Fibroblast of skin of abdomen (primary cell): Measurements from ENCODE around the gene MAP4K4.
A peak's percentile ranks its signal among the peaks of the same experiment; 100 is the strongest.
"Not testable (repeated sequence)": the region's sequence is repeated elsewhere in the genome, so short reads cannot be mapped to it uniquely, and the experiment has no call there.

Experiments
- DNase-seq: peaks from one replicate; pipeline ENCODE4 v3.0.0-alpha.2; 2013

Gene MAP4K4

GRCh38 chr2:101930019-101930418 lies 232.5 kb downstream of the MAP4K4 start:
- no peak for DNase-seq

GRCh38 chr2:101930847-101931246 lies 233.3 kb downstream of the MAP4K4 start:
- no peak for DNase-seq

DNA sequence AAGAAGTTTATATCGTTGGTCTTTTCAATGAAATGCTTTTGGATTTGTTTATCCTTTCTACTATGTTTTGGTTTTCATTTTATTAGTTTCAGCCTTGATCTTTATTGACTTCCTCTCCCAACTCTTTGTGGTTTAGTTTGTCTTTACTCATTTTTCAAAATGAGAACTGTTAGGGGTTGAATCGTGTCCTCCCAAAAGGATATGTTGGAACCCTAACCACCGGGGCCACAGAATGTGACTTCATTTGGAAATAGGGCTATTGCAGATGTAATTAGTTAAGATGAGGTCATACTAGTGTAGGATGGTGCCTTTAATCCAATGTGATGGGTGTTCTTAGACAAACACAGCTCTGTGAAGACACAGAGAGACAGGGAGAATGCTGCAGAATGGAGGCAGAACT lies 233.9 kb downstream of the MAP4K4 start:
- DNase-seq = no peak

- DNase-seq = not testable (repeated sequence)
Observed at GRCh38 chr2:101935764-101936163, 238.3 kb downstream of the MAP4K4 start.

- DNase-seq = peak; percentile 8
Observed at GRCh38 chr2:101942851-101943250, 245.3 kb downstream of the MAP4K4 start.
